NCI-H146 (cell line): ENCODE measurements around the gene SLC12A6.

Experiments used
- DNase-seq: peaks from one replicate; lab custom pipeline; 2025; lab: John Stamatoyannopoulos, UW

Gene SLC12A6

DNA sequence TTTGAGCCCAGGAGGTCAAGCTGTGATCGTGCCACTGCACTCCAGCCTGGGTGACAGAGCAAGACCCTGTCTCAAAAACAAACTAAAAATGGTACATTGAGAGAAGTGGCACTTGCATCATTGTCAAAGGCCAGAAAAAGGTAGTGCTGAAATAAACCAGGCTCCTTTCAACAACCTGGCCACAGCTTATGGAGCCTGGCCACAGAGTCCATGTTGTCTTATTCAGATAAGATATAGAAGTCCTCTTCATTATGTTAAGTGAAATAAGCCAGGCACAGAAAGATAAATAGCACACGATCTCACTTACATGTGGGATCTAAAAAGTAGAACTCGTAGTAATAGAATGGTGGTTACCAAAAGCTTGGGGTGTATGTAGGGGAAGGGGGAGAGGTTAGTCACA is 78.0 kb downstream of the SLC12A6 start:
- no peak for DNase-seq

DNA sequence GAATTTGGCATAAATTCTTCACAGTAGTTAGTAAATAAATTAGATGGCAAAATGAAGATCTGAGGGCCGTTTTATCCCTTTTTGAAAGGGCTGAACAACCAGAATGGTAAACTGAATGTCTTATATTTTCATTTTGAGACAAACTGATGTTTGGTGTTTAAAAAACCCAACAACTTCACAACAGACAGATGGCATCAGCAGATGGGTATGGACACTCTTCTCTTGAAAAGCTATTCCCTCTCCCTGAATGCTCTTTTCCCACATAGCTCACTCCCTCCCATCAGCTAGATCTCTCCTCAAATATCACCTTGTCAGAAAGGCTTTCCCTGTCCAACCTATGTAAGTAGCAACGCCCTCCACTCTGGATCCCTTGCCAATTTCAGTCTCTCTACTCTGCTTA is 79.4 kb downstream of the SLC12A6 start:
- DNase-seq = no peak

DNA sequence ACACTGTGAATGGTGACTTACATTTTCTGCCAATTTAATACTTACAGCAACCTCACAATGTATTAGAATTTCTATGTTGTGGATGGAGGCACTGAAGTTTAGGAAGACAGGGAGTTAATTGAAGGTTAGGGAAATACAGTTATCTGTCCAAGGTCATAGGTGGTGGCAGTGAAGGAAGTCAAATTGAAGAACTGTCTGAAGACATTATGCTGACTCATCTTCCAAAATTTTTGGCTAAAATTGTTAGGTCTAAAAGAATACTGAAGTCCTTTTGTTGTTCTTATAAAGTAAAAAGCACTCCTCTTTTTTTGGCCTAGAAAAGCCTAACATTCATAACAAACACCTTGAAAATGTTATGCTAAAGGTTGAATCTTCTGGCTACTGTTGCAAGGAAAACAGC is 85.0 kb downstream of the SLC12A6 start:
- DNase-seq = no peak

DNA sequence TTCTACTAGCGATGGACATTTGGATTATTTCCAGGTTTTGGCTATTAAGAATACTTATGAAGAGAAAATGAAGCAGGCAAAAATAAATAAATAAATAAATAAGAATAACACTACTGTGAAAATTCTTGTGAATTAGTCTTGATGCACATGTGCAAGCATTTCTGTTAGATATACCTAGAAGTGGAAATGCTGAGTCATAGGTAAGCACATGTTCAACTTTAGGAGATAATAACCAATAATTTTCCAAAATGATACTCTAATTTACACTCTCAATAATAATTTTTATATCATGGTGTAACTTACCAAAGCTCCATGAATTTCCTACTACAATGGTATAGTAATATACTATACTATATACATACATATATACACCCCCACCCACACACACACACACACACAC is 89.4 kb downstream of the SLC12A6 start:
- DNase-seq = no peak

DNA sequence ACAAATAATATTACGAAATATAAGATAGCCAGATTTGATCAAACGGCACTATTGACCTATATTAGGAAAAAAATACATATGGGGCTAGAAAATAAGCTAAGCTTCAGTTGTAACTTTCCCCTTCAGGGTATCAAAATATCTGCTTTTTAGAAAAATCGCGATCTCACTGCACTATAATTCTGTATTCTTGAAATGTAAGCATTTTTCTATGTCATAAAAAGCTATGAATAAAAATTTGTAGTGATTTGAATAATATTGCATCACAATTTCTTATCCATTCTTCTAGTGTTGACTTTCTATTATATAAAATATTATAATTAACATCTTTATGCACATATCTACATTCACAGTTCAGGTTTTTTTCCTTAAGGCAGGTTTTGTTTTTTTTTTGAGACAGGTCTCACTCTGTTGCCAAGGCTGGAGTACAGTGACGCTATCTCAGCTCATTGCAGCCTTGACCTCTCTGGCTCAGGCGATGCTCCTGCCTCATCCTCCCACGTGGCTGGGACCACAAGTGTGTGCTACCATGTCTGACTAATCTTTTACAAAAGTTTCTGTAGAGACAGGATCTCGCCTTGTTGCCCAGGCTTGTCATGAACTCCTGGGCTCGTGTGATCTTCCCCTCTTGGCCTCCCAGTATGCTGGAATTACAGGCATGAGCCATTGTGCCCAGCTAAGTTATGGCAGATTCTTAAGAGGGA is 91.2 kb downstream of the SLC12A6 start:
- no peak for DNase-seq

DNA sequence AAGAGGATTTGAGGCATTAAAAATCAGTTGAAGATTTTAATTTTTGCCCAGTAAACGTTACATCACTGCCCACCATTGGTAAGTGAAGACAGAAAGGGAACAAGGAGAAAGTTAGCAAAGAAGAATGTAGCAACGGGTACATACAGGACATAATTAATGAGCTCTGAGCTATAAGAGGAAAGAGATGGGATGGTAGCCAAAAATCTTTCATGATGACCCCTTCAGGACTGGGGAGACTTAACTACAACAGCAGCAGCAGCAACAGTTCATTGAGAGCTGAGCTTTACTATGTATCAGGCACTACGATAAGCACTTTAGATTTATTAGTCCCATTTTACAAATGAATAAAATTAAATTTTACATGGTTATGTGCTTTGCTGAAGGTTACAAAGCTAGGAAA is 94.4 kb downstream of the SLC12A6 start:
- no peak for DNase-seq

DNA sequence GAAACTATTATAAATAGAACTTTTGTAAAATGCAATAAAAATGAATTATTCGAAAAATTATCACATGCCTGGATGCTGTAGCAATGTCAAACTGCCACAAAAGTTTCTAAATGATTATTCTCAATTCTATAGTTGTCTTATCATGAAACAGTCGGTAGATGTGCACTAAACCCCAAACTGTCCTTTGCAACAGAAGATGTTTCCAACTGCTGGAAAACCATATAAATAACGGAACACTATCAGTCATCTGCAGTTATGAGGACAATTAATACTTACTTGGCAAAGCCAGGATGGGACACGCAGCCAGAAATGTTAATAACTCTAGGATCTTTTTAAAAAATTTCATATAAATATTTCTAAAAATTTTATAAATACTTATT is 95.3 kb downstream of the SLC12A6 start:
- DNase-seq = no peak

DNA sequence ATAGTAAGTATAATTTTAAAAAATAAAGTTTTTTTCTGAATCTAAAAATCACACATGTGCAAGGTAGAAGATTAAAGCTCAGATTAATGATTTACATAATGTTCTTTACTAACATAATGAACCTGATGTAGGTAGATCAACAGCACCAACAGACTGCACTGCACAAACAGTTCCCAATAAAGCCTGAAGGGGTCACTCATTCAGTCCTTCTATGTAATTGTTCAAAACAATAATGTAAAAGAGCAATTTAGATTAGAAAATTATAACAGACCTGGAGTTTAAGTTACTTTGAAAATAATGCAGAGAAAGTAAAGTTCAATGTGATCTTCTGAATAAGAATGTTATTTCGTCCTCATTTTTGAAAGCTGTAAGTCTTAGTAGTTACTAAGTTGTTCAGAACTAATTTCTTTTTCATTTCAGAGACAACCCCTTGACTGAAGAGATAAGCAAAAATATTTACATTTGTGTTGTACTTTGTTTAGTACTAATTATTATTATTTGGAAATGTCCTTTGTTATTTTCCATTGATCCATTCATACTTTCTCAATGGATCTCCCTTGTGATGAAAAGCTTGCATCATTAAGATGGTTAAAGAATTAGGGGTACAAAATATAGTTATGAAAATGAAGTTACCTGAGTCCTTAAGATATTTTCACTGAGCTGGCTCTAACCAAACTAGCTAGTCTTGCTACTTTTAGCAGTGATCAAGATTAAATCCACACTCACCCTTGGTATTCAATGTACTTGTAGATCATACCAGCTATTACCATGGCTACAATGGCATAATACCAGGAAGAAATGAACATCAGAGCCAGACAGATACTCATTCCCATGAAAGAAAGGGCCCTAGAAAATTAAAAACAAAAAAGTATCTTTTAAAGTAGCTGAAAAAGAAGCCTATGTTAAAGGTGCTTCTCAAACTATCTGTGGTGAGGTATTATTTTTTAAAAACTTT is 95.9 kb downstream of the SLC12A6 start:
- peak; percentile 0 for DNase-seq

DNA sequence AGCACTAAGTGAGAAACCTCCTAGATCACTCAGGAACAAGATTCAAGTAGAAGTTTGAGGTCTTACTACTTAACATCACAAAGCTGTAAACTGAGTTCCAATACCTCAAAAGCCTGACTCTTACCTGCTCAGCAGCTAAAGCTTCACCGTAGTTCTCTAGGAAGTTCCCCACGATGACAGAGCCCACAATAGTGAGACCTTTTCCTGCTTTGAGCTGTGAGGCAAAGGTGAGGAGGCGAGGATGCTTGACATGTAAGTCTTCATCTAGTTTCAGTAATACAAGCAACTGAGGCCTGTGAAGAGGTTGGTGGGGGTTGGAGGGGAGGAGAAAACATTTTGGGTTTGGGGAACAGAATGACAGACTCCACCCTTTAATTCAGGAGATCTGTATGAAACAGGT is 97.0 kb downstream of the SLC12A6 start:
- no peak for DNase-seq

DNA sequence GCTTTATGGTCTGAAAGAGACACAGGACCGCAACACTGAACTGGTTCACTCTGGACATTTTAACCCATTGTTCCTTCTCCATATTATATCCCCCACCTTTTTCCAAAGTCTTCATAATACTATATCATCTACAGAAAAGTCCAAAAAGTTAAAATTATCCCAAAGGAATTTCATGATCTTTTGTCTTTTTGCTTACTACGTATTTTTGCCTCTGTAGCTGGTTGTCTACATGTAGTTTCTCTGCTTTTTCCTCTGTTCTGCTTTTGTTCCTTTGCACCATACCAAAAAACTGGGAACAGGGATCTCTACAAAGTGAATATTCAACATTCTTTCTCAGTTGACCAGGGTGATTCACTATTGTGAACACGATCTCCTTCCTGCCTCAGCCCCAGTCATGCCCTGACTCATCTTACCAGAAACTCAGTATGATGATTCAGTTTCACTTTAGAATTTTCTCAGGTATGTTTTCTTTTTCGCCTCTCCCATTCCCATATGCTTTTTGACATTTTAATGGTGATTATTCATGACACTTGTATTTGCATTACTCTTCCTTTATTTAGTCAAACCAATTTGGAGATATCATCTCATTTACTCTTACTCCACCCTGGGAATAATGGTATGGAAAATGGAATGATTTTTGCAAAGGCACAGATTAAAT is 98.3 kb downstream of the SLC12A6 start:
- no peak for DNase-seq

DNA sequence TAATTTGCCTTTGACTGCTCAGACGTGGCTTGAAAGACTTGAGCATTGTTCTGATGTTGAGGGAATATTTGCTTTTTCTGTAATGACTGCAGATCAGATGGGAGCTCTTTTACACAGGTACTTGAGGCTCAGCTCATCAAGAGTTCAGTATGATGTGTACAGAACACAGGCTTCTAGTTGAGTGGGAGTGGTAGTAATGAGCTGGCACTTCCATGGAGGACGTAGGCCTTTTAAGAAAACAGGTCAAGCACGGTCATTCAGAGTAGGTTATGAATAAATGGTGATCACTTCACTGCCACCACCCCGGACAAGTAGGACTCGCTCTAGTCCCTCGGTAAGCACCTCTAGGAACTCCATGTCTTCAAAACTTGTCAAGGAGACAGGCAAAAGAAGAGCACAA is 104.0 kb downstream of the SLC12A6 start:
- DNase-seq = no peak

DNA sequence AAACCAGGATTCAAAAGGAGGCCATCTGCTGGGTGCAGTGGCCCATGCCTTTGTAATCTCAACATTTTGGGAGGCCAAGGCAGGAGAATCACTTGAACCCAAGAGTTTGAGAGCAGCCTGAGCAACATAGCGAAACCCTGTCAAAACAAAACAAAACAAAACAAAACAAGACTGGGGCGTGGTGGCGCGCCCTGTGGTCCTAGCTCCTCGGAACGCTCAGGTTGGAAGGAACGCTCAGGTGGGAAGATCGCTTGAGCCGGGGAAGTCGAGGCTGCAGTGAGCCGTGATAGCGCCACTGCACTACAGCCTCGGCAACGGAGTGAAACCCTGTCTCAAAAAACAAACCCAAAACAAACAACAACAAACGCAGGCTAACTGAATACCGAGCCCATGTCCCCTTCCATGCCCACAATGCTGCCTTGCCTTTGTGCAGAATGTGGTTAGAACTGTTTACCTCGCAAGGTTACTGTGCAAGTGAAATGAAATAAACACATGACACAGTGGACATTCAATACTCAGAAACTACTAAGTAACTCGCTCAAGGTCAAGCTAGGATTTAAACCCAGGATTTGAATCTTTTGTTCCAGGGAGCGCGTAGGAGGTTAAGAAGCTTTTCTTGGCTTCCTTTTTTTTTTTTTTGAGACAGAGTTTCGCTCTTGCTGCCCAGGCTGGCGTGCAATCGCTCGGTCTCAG is 113.5 kb downstream of the SLC12A6 start:
- no peak for DNase-seq

DNA sequence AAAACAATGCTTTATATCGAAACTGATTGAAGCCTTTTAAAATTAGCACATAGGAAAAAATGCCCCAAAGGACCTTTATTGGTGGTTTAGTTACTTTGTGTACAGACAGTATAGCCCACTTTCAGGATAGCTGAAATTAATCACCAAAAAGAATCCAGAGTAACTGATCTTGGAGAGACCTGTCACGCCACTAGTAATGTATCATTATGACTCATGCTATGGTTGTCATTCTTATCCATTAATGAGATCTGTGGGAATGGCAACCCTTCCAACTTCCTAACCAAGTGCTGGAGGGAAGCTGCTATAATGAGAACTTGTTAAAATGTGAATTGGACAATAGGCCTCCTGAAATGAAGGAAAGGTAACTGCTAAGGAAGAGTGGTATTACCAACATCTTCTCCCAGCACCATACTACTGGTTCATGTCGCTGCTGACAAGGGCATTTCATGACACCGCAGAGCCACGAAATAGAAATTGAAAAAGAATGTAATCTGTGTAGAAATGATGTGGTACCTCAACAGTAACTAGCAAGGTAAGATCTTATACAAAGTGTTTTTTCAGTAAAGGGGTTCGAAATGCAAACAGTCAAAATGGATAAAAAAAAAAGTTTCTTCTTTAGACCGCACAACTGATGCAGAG is 119.9 kb downstream of the SLC12A6 start:
- no peak for DNase-seq

DNA sequence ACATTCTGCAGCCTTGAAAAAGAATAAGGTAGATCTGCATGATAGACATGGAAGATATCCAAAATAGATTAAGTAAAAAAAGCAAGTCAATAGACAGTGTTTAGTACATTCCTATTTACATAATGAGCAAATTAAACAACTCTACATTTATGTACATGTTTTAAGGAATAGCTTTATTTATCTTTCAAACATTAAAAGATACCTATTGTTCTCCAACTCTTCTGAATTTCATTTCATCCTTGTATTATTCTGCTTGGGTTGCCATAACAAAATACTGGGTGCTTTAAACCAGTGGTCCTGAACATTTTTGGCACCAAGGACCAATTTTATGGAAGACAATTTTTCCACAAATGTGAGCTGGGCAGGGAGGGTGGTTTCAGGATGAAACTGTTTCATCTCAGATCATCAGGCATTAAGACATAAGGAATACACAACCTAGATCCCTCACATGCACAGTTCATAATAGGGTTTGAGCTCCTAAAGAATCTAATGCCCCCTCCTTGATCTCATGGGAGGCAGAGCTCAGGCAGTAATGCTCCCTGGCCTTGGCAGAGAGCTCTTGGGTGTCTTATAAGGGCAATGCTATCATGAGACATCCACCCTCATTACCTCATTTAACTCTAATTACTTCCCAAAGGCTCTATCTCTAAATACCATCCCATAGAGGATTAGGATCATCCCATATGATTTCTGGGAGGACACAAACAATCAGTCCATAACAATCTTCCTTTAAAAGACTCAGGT is 120.9 kb downstream of the SLC12A6 start:
- DNase-seq = no peak

DNA sequence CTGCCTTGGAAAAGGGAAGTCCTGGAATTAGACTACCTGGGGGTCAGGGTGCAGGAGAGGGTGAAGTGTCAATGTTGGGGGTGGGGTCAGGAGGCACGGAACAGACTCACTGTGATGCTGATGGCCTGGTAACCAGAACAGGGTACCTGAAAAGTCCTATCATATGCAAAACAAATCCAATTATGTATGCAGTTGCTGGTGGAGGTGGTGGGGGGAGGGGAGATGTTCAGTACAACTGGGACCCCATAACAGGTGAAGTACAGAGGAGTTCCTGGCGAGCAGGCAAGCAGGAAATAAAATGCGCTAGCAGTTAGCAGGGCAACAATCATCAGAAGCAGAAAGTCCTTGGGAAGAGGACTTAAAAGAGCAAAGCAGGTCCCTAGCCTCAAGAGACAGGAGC is 123.4 kb downstream of the SLC12A6 start:
- DNase-seq = no peak

DNA sequence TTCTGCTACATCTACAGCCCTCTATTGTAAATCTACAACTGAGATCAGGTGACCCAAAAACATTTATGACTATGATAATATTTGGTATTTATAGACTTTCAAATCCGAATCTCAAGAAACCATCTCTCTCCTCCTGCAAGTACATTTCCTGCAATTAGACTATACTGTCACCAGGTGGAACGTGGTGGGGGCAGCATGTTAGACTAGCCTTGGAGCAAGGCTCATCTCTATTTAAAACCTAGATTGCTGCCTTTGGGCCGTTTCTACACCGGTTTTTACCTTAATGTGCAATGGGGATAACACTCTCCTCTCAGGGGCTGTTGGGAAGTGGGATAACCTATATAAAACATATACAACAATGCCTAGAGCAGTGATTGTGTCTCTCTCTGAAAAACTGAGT is 123.9 kb downstream of the SLC12A6 start:
- no peak for DNase-seq

DNA sequence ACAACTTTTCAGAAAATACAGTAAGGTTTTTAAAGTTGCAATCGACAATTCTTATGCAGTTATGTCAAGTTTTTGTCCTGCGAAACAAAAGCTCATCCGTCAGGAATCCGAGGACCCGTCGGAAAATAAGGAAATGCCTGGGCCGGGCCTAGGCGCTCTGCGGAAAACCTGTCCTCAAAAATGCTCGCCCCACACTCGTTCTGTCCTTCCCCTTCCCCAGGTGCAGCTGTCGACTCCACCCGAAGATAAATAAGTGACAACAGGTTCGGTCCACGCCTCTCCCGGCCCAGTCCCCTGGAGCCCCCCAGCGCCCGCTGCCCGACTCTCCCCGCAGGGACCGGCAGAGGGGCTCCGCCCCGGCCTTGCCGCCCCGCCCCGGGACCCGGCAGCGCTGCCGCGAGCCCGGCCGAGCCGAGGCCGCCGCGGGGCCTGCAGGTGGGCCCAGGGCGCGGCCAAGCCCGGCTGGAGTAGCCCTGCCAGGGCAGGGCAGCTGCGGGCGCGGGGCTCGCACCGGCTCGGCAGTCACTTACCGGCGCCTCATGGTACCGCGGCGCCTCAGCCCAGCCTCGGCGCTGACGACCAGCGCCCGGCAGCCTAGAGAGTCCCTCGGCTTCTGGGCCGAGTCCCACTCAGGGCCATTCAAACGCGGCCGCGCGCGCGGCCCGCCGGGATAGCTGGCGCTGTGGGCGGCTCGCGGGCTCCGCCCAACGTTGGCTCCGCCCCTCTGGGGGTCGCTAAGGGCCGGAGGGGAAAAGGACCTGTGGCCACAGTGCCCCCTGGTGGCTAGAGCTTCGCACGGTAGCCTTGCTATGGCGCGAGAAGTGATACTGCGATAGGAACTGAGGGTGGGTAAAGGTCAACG is 127.9 kb downstream of the SLC12A6 start, which contains the start of gene KATNBL1:
Gene KATNBL1 (minus strand): TSS at position 676 of the 862 bp plus-strand sequence. CDS start 46,420 bp downstream, outside the sequence.
- DNase-seq = peak; percentile 87

DNA sequence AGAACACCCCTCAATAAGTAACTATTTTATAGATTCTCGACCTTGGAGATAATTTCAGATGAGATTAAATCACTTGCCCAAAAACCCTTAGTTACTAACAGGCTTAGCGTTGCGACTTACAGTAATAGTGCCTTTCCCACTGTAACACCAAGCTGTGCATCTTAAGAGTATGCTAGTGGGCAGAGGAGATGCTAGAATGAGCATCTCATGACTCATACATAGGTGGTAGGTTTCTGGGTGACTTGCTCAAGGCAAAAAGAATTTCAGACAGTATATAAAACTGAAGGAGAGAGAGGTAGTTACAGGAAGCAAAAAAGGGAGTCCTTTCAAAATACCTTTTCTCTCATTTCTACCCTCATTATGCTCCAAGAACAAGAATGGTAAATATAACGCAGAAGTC is 131.6 kb downstream of the SLC12A6 start:
- no peak for DNase-seq

DNA sequence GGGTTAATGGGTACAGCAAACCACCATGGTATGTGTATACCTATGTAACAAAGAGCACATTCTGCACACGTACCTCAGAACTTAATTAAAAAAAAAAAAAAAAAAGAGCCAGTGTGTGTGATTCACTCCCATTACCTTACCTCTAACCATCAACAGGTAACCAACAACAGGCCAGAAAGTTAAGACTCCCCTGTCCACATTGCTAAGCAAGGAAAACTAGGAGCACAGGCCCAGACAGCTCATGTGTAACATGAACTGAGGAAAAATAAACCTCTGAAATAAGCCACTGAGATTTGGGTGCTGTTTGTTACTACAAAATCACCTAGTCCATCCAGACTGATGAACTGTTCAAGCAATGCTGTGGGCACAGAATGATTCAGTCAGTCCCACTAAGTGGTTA is 133.6 kb downstream of the SLC12A6 start:
- no peak for DNase-seq

DNA sequence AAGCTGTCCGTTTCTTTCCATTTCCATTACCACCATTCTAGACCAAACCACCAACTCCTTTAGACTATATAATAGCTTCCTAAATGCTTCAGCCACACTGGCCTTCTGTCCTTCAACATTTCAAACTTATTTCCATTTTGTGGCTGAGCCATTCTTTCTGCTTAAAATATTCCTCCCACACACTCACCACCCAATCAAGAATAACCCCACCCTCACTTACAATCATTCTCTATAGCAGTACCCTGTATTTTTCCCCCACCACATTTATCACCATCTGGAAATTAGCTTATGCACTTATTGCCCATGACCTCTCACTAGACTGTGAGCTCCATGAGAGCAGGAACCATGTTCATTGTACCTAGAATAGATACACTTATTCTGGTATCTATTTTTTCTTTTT is 134.3 kb downstream of the SLC12A6 start:
- DNase-seq = no peak
